Hepatocyte (in vitro differentiated cells): ENCODE data around the gene NUAK2. TPM values are rescaled to one million over a fixed set of nuclear protein-coding genes. Genes with fewer than 3 reads are reported as not detected.
A peak's percentile ranks its signal among the peaks of the same experiment; 100 is the strongest.

Experiments
- DNase-seq: peaks from one replicate; pipeline ENCODE4 v3.0.0-alpha.2; 2016; ENCODE audit warnings: low spot score
- H2AFZ ChIP-seq: fragments of 200-600 bp; sonication (generic); 2 replicates; pipeline ENCODE4 v1.6.0; 2016; ENCODE audit warnings: antibody characterized with exemption, mild to moderate bottlenecking
- H3K27ac ChIP-seq: fragments of 200-600 bp; sonication (generic); 2 replicates; pipeline ENCODE4 v1.5.1; 2016; ENCODE audit warnings: mild to moderate bottlenecking
- H3K27me3 ChIP-seq: fragments of 200-600 bp; sonication (generic); 2 replicates; pipeline ENCODE4 v1.6.1; 2016
- H3K36me3 ChIP-seq: fragments of 200-600 bp; sonication (generic); replicated peaks from 2 replicates; pipeline ENCODE4 v1.5.1; 2016; ENCODE audit warnings: low read depth; ENCODE audit not compliant: insufficient read depth
- H3K4me1 ChIP-seq: fragments of 200-600 bp; sonication (generic); 2 replicates; pipeline ENCODE4 v1.5.1; 2016; ENCODE audit warnings: mild to moderate bottlenecking, moderate library complexity; ENCODE audit not compliant: insufficient read depth
- H3K4me2 ChIP-seq: fragments of 200-600 bp; sonication (generic); 2 replicates; pipeline ENCODE4 v1.6.0; 2016
- H3K4me3 ChIP-seq: fragments of 200-600 bp; sonication (generic); 2 replicates; pipeline ENCODE4 v1.5.1; 2016; ENCODE audit warnings: mild to moderate bottlenecking
- H3K79me2 ChIP-seq: fragments of 200-600 bp; sonication (generic); 2 replicates; pipeline ENCODE4 v1.6.0; 2017; ENCODE audit warnings: mild to moderate bottlenecking
- H3K9me2 ChIP-seq: fragments of 200-600 bp; sonication (generic); replicated peaks from 2 replicates; pipeline ENCODE4 v1.6.0; 2017; ENCODE audit warnings: mild to moderate bottlenecking; ENCODE audit not compliant: insufficient read depth
- H3K9me3 ChIP-seq: fragments of 200-600 bp; sonication (generic); 2 replicates; pipeline ENCODE4 v1.5.1; 2016; ENCODE audit warnings: low read depth, mild to moderate bottlenecking
- H4K20me1 ChIP-seq: fragments of 200-600 bp; sonication (generic); 2 replicates; pipeline ENCODE4 v1.6.0; 2016; ENCODE audit warnings: mild to moderate bottlenecking; ENCODE audit not compliant: insufficient read depth, poor library complexity, severe bottlenecking
- CTCF ChIP-seq: fragments of 200-600 bp; sonication (generic); IDR thresholded peaks from 2 replicates; pipeline ENCODE4 v1.5.1; 2016; ENCODE audit warnings: antibody characterized with exemption, mild to moderate bottlenecking; ENCODE audit not compliant: poor library complexity
- EZH2 ChIP-seq: fragments of 200-600 bp; sonication (generic); IDR thresholded peaks from 2 replicates; pipeline ENCODE4 v1.6.1; 2016; ENCODE audit warnings: antibody characterized with exemption, mild to moderate bottlenecking, borderline replicate concordance
- EZH2phosphoT487 ChIP-seq: fragments of 200-600 bp; sonication (generic); IDR thresholded peaks from one replicate; pipeline ENCODE4 v1.6.1; 2018; ENCODE audit warnings: antibody characterized with exemption, mild to moderate bottlenecking, low read depth, moderate library complexity; ENCODE audit not compliant: unreplicated experiment, severe bottlenecking
- WGBS: methylation state at CpG from one replicate; pipeline ENCODE4 v1.1.6; 2016; ENCODE audit warnings: low lambda C conversion rate; ENCODE audit errors: missing lambda C conversion rate; 5-methylcytosine and 5-hydroxymethylcytosine counted together
- polyA plus RNA-seq: library from polyadenylated mRNA; unstranded; fragments of >200 nt; fragmentation: Nextera tagmentation; extraction: Ambion mirVana; gene quantifications from 2 replicates; pipeline ENCODE4 v1.2.1, GENCODE V29; 2016
- total RNA-seq: library from RNA; depleted of rRNA; stranded (reverse); fragments of >200 nt; gene quantifications from 2 replicates; pipeline ENCODE4 v1.2.3, GENCODE V29; 2014

Gene NUAK2
- total and polyA plus RNA-seq, 2 experiments from 2014 or later, result 13.4 to 20.7 TPM

GRCh38 chr1:205356440-205357139, 35.0 kb upstream of the NUAK2 start, which contains the start of gene KLHDC8A:
TSS of gene KLHDC8A (minus strand) at chr1:205356922. CDS start at chr1:205343604, 13,318 bp downstream.
- no peaks in the 10 kb centered on the region for H3K27me3 ChIP-seq
- H3K4me3 ChIP-seq, result no peak within 1 kb of the TSS
- H3K36me3 ChIP-seq, result no peaks in the 10 kb centered on the region
- DNase-seq, result no peak
- no peaks in the 10 kb centered on the region for H3K79me2 ChIP-seq
- no peak within 1 kb of the TSS for H2AFZ ChIP-seq
- TF ChIP-seq EZH2phosphoT487 (no peak), EZH2 (no peak), CTCF (no peak)
- WGBS, result 71% methylated on average over 20 of the region's 20 CpGs
- H3K27ac ChIP-seq, result no peak within 1 kb of the TSS
- no peaks in the 10 kb centered on the region for H3K9me2 ChIP-seq
- H3K4me2 ChIP-seq, result no peak within 1 kb of the TSS
- no peaks in the 10 kb centered on the region for H3K4me1 ChIP-seq
- no peaks in the 10 kb centered on the region for H3K9me3 ChIP-seq
- no peaks in the 10 kb centered on the region for H4K20me1 ChIP-seq

DNA sequence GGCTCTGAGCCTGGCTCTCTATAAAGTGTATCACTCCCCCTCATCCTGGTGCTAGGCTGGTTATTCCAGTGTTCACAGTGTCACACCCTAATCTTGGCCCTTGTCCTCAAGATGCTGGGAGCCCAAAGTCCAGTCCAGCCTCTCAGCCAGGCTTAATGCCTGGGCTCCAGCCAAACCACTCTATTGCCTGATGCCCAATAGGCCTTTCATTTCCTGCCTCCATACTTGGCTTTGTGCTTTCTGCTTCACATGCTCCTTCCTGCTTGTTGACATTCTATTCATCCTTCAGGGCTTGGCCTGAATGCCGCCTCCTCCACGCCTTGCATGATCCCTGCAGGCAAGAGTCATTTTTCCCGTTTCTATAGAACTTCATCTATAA, 33.5 kb upstream of the NUAK2 start:
- H3K9me2 ChIP-seq, result no peaks in the 10 kb centered on the region
- no peak overlapping the region for H2AFZ ChIP-seq
- no peaks in the 10 kb centered on the region for H4K20me1 ChIP-seq
- H3K79me2 ChIP-seq, result no peaks in the 10 kb centered on the region
- H3K36me3 ChIP-seq, result no peaks in the 10 kb centered on the region
- no peak overlapping the region for H3K4me3 ChIP-seq
- H3K9me3 ChIP-seq, result no peaks in the 10 kb centered on the region
- no peaks in the 10 kb centered on the region for H3K27me3 ChIP-seq
- TF ChIP-seq EZH2phosphoT487 (no peak), EZH2 (no peak), CTCF (no peak)
- H3K4me2 ChIP-seq, result no peak overlapping the region
- no peak for DNase-seq
- H3K27ac ChIP-seq, result no peak overlapping the region
- H3K4me1 ChIP-seq, result no peaks in the 10 kb centered on the region
- 83% methylated on average over 3 of the region's 3 CpGs for WGBS

DNA sequence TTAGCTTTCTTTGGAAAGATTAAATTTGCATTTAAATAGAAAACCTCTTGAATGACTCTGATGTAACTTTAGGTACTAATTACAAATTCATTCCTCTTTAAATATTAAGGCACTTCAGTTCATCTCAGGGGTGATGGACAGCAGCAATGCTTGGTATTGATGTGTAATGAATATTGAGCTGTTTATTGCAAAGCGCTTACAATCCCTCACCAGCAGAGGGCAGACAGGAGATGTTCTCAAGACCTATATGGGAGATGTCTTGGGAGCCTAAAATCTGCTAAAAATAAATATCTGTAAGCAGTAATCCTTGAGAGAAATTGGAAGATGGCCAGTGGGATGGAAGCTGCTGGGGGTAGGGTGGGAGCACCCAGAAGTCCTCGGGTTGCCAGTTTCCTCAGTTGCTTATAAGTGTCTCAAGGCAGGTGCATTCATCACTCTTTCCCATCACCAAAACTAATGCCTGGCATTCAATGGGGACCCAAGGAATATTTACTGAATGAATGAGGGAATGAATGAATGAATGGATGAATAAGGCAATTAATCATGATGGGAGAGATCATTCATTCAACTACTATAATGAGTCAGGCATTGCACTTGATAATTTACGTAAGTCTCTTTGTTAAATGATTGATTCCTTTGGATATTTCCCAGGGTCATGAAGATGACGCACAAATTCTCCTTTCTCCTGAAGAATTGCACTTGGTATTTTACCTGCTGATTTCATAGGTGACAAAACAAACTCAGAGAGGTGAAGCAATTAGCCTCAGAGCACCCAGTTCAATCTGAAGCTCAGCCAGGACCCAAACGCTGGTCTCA, 32.9 kb upstream of the NUAK2 start:
- no peaks in the 10 kb centered on the region for H3K4me1 ChIP-seq
- no peak overlapping the region for H3K4me2 ChIP-seq

More for the DNA sequence above, 32.9 kb upstream of the NUAK2 start:
- H3K79me2 ChIP-seq, result no peaks in the 10 kb centered on the region
- H3K27ac ChIP-seq, result no peak overlapping the region
- no peak overlapping the region for H2AFZ ChIP-seq
- no peaks in the 10 kb centered on the region for H3K27me3 ChIP-seq
- H3K9me2 ChIP-seq, result no peaks in the 10 kb centered on the region
- no peaks in the 10 kb centered on the region for H4K20me1 ChIP-seq
- no peaks in the 10 kb centered on the region for H3K9me3 ChIP-seq
- DNase-seq, result peak; percentile 80
- TF ChIP-seq EZH2 (no peak), CTCF (peak; percentile 78)
- no peaks in the 10 kb centered on the region for H3K36me3 ChIP-seq
- 53% methylated on average over 5 of the region's 5 CpGs for WGBS
- no peak overlapping the region for H3K4me3 ChIP-seq
